HG02642 (cell line): Measurements from ENCODE around the gene KIF5B.
"Not testable (repeated sequence)": the region's sequence is repeated elsewhere in the genome, so short reads cannot be mapped to it uniquely, and the experiment has no call there.

ENCODE experiments used
- ATAC-seq: cut with Tn5 transposase; IDR thresholded peaks from one replicate; pipeline ENCODE4 v1.9.1; 2021; ENCODE audit warnings: mild to moderate bottlenecking; ENCODE audit not compliant: unreplicated experiment, poor library complexity

Gene KIF5B

GRCh38 chr10:32028710-32029109 lies 27.5 kb downstream of the KIF5B start:
- no peak for ATAC-seq

GRCh38 chr10:32023264-32023663 lies 33.0 kb downstream of the KIF5B start:
- no peak for ATAC-seq

- ATAC-seq, result no peak
Observed at GRCh38 chr10:32017044-32017443, 39.2 kb downstream of the KIF5B start.

- no peak for ATAC-seq
Observed at GRCh38 chr10:32015386-32015785, 40.8 kb downstream of the KIF5B start.

- no peak for ATAC-seq
Observed at GRCh38 chr10:32007026-32007425, 49.2 kb downstream of the KIF5B start.

GRCh38 chr10:32005050-32005449 lies 51.2 kb downstream of the KIF5B start:
- no peak for ATAC-seq

GRCh38 chr10:32004161-32004591 lies 52.0 kb downstream of the KIF5B start:
- ATAC-seq, result no peak

- ATAC-seq, result no peak
Observed at GRCh38 chr10:32002531-32002930, 53.7 kb downstream of the KIF5B start.

GRCh38 chr10:32000937-32001336 lies 55.3 kb downstream of the KIF5B start:
- ATAC-seq, result no peak

- no peak for ATAC-seq
Observed at GRCh38 chr10:31999836-32000235, 56.4 kb downstream of the KIF5B start.

- ATAC-seq, result no peak
Observed at GRCh38 chr10:31999070-31999660, 57.1 kb downstream of the KIF5B start.

GRCh38 chr10:31994926-31995325 lies 61.3 kb downstream of the KIF5B start:
- no peak for ATAC-seq

GRCh38 chr10:31990937-31991336 lies 65.3 kb downstream of the KIF5B start:
- no peak for ATAC-seq

- not testable (repeated sequence) for ATAC-seq
Observed at GRCh38 chr10:31987786-31988185, 68.4 kb downstream of the KIF5B start.

- no peak for ATAC-seq
Observed at GRCh38 chr10:31982111-31982510, 74.1 kb downstream of the KIF5B start.

- no peak for ATAC-seq
Observed at GRCh38 chr10:31980471-31980870, 75.8 kb downstream of the KIF5B start.

GRCh38 chr10:31979071-31979470 lies 77.2 kb downstream of the KIF5B start:
- ATAC-seq, result not testable (repeated sequence)

- no peak for ATAC-seq
Observed at GRCh38 chr10:31978156-31978483, 78.1 kb downstream of the KIF5B start.

- no peak for ATAC-seq
Observed at GRCh38 chr10:31977440-31978155, 78.6 kb downstream of the KIF5B start.

- ATAC-seq, result no peak
Observed at GRCh38 chr10:31975157-31975765, 81.0 kb downstream of the KIF5B start.

- no peak for ATAC-seq
Observed at GRCh38 chr10:31974434-31975124, 81.6 kb downstream of the KIF5B start.
